Panc1 (cell line): Measurements from ENCODE around the gene AP1B1.

Experiments
- POLR2AphosphoS5 ChIP-seq: IDR thresholded peaks from 2 replicates; pipeline ENCODE4 v1.6.1; 2012; ENCODE audit warnings: mild to moderate bottlenecking, low read depth, low read length, moderate library complexity
- TF ChIP-seq, protein P1 (sequence below): fragments of 450-650 bp; IDR thresholded peaks from 2 replicates; pipeline ENCODE4 v1.5.1; 2017; ENCODE audit warnings: mild to moderate bottlenecking

- no peak for TF ChIP-seq POLR2AphosphoS5
- TF ChIP-seq, protein P1, sequence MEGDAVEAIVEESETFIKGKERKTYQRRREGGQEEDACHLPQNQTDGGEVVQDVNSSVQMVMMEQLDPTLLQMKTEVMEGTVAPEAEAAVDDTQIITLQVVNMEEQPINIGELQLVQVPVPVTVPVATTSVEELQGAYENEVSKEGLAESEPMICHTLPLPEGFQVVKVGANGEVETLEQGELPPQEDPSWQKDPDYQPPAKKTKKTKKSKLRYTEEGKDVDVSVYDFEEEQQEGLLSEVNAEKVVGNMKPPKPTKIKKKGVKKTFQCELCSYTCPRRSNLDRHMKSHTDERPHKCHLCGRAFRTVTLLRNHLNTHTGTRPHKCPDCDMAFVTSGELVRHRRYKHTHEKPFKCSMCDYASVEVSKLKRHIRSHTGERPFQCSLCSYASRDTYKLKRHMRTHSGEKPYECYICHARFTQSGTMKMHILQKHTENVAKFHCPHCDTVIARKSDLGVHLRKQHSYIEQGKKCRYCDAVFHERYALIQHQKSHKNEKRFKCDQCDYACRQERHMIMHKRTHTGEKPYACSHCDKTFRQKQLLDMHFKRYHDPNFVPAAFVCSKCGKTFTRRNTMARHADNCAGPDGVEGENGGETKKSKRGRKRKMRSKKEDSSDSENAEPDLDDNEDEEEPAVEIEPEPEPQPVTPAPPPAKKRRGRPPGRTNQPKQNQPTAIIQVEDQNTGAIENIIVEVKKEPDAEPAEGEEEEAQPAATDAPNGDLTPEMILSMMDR: no peak
Measured at GRCh38 chr22:29315286-29316140, 72.9 kb downstream of the AP1B1 start, which contains the start of gene RASL10A.
